Astrocyte of the hippocampus (primary cell): Measurements from ENCODE around the gene CLDND2.

Experiments used
- DNase-seq: peaks from one replicate; pipeline ENCODE4 v3.0.0; 2011; ENCODE audit warnings: low read depth, low spot score

Gene CLDND2

GRCh38 chr19:51354742-51355148 lies 14.1 kb downstream of the CLDND2 start:
- DNase-seq: peak; percentile 76

- DNase-seq: peak; percentile 18
Observed at GRCh38 chr19:51354103-51354741, 14.6 kb downstream of the CLDND2 start.

- DNase-seq: no peak
Observed at GRCh38 chr19:51352783-51353360, 15.9 kb downstream of the CLDND2 start.

GRCh38 chr19:51351266-51351990 lies 17.4 kb downstream of the CLDND2 start:
- no peak for DNase-seq

GRCh38 chr19:51347209-51347928 lies 21.4 kb downstream of the CLDND2 start:
- DNase-seq: no peak

- DNase-seq: no peak
Observed at GRCh38 chr19:51346742-51347141, 22.1 kb downstream of the CLDND2 start.

GRCh38 chr19:51345076-51345620 lies 23.7 kb downstream of the CLDND2 start:
- no peak for DNase-seq

GRCh38 chr19:51342631-51343569 lies 25.9 kb downstream of the CLDND2 start:
- DNase-seq: no peak

- DNase-seq: no peak
Observed at GRCh38 chr19:51341976-51342580, 26.7 kb downstream of the CLDND2 start, which contains the start of gene VSIG10L. VSIG10L (minus strand) TSS chr19:51342139; CDS start chr19:51342124, 15 bp downstream.

GRCh38 chr19:51341066-51341465 lies 27.7 kb downstream of the CLDND2 start:
- DNase-seq: no peak

GRCh38 chr19:51339687-51340656 lies 28.8 kb downstream of the CLDND2 start:
- peak; percentile 98 for DNase-seq

GRCh38 chr19:51339313-51339686 lies 29.5 kb downstream of the CLDND2 start:
- no peak for DNase-seq

- peak; percentile 90 for DNase-seq
Observed at GRCh38 chr19:51338563-51339312, 30.1 kb downstream of the CLDND2 start.

GRCh38 chr19:51337861-51338562 lies 30.8 kb downstream of the CLDND2 start:
- DNase-seq: no peak

- DNase-seq: no peak
Observed at GRCh38 chr19:51337141-51337860, 31.5 kb downstream of the CLDND2 start.

- DNase-seq: no peak
Observed at GRCh38 chr19:51333836-51334460, 34.9 kb downstream of the CLDND2 start.

GRCh38 chr19:51331716-51332115 lies 37.1 kb downstream of the CLDND2 start:
- DNase-seq: no peak
